Measurements from ENCODE around the gene KCNG4.

- TF ChIP-seq CTCF (IDR thresholded peaks at IDR 0.05; ENCODE audit: low read depth, low read length, missing input control) (no peak), ZBTB33 (IDR thresholded peaks at IDR 0.05) (no peak), REST (IDR thresholded peaks at IDR 0.05) (no peak)
Observed at GRCh38 chr16:84262031-84262430, 22.2 kb upstream of the KCNG4 start.

All from liver (tissue), 2 donors.